GM18505 (cell line): Measurements from ENCODE around the gene NPY.

ENCODE experiments used
- ATAC-seq: cut with Tn5 transposase; IDR thresholded peaks from one replicate; pipeline ENCODE4 v1.9.1; 2021; ENCODE audit not compliant: unreplicated experiment
- POLR2A ChIP-seq: IDR thresholded peaks from 4 replicates; pipeline ENCODE4 v1.6.1; 2011; ENCODE audit warnings: borderline replicate concordance; ENCODE audit not compliant: insufficient read depth, insufficient read length; ENCODE audit errors: extremely low read depth

Gene NPY

GRCh38 chr7:24298696-24299095 lies 14.7 kb downstream of the NPY start:
- no peak for TF ChIP-seq POLR2A
- no peak for ATAC-seq

GRCh38 chr7:24299192-24299591 lies 15.2 kb downstream of the NPY start:
- no peak for ATAC-seq
- TF ChIP-seq POLR2A = no peak

- no peak for TF ChIP-seq POLR2A
- no peak for ATAC-seq
These were observed 17.7 kb downstream of the NPY start for GRCh38 chr7:24301703-24302102.

GRCh38 chr7:24304494-24305095 lies 20.6 kb downstream of the NPY start:
- TF ChIP-seq POLR2A = no peak
- no peak for ATAC-seq

- no peak for ATAC-seq
- TF ChIP-seq POLR2A = no peak
These were observed 23.3 kb downstream of the NPY start for GRCh38 chr7:24307326-24307725.

GRCh38 chr7:24312588-24312987 lies 28.6 kb downstream of the NPY start:
- no peak for TF ChIP-seq POLR2A
- no peak for ATAC-seq

GRCh38 chr7:24313777-24314176 lies 29.8 kb downstream of the NPY start:
- no peak for ATAC-seq

GRCh38 chr7:24316340-24316739 lies 32.4 kb downstream of the NPY start:
- TF ChIP-seq POLR2A = no peak
- ATAC-seq = no peak

More at GRCh38 chr7:24313777-24314176, 29.8 kb downstream of the NPY start:
- no peak for TF ChIP-seq POLR2A

GRCh38 chr7:24318326-24318725 lies 34.3 kb downstream of the NPY start:
- no peak for TF ChIP-seq POLR2A
- ATAC-seq = no peak

- TF ChIP-seq POLR2A = no peak
- ATAC-seq = no peak
These were observed 35.2 kb downstream of the NPY start for GRCh38 chr7:24319209-24319608.

- TF ChIP-seq POLR2A = no peak
- ATAC-seq = no peak
These were observed 40.0 kb downstream of the NPY start for GRCh38 chr7:24323961-24324480.

- peak; percentile 79 for ATAC-seq
- no peak for TF ChIP-seq POLR2A
These were observed 41.7 kb downstream of the NPY start for GRCh38 chr7:24325708-24326107.

- ATAC-seq = no peak
- TF ChIP-seq POLR2A = no peak
These were observed 44.1 kb downstream of the NPY start for GRCh38 chr7:24328050-24328449.

- ATAC-seq = no peak
- no peak for TF ChIP-seq POLR2A
These were observed 44.9 kb downstream of the NPY start for GRCh38 chr7:24328894-24329293.

- TF ChIP-seq POLR2A = no peak
- no peak for ATAC-seq
These were observed 50.0 kb downstream of the NPY start for GRCh38 chr7:24334012-24334411.

GRCh38 chr7:24334627-24335026 lies 50.6 kb downstream of the NPY start:
- TF ChIP-seq POLR2A = no peak
- ATAC-seq = no peak

GRCh38 chr7:24336461-24336860 lies 52.5 kb downstream of the NPY start:
- no peak for ATAC-seq
- no peak for TF ChIP-seq POLR2A
